Peyer's patch (tissue), 4 donors: ENCODE measurements around the gene OR51M1.

Experiments
- CTCF ChIP-seq, 6 experiments: fragments of 450-650 bp in 4 of 6; fragments of 200-600 bp in 2 of 6; sonication (generic) in 1 of 6; IDR thresholded peaks; one replicate each; pipeline ENCODE4 v1.5.1; 2017 to 2019; ENCODE audit warnings: antibody characterized with exemption in 6 of 6, mild to moderate bottlenecking in 3 of 6, moderate library complexity in 1 of 6
- POLR2A ChIP-seq, 2 donors: fragments of 450-650 bp; IDR thresholded peaks; one replicate each; pipeline ENCODE4 v1.5.1; 2017; ENCODE audit warnings: antibody characterized with exemption in 2 of 2, mild to moderate bottlenecking in 2 of 2, moderate library complexity in 2 of 2

- TF ChIP-seq CTCF (IDR thresholded peaks at IDR 0.05) = no peak
- TF ChIP-seq POLR2A (IDR thresholded peaks at IDR 0.05) = no peak
Observed at GRCh38 chr11:5441414-5441813, 57.8 kb downstream of the OR51M1 start, which contains the start of gene OR51I1.
